ENCODE results near the gene SH3BP2.

The SH3BP2 gene

GRCh38 chr4:2850966-2851798 lies 58.3 kb downstream of the SH3BP2 start:
- FAIRE-seq (no peak), DNase-seq (ENCODE audit: low spot score) (no peak)

GRCh38 chr4:2852481-2852921 lies 59.6 kb downstream of the SH3BP2 start:
- DNase-seq (ENCODE audit: low spot score) = no peak
- no peak for FAIRE-seq

DNA sequence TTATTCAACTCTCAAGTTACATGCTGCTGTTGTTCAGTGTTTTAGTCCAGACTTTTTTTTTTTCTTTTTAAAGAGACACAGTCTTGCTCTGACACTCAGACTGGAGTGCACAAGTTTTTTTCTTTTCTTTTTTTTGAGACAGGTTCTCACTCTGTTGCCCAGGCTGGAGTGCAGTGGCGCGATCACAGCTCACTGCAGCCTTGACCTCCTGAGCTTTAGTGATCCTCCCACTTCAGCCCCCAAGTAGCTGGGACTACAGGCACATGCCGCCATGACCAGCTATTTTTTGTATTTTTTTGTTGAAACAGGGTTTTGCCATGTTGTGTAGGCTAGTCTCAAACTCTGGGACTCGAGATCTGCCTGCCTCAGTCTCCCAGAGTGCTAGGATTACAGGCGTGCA lies 62.7 kb downstream of the SH3BP2 start:
- FAIRE-seq (no peak), DNase-seq (ENCODE audit: low spot score) (no peak)

DNA sequence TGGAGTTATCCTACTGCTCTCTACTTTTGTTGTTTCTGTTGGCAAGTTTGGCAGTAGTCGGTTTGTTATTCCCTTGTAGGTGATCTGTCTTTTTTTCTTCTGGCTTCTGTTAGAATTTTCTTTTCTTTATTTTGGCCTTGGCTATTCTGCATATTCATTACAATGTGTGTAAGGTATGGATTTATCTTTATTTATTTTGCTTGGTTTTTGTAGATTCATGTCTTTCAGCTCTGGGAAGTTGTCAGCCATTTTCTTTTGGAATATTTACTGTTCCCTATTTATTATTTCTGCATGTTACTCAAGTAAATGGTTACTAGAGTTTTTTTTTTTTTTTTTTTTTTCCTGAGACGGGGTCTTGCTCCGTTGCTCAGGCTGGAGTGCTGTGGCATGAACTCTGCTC lies 63.4 kb downstream of the SH3BP2 start:
- DNase-seq (ENCODE audit: low spot score) (no peak), FAIRE-seq (no peak)

GRCh38 chr4:2857349-2857927 lies 64.6 kb downstream of the SH3BP2 start:
- no peak for FAIRE-seq
- DNase-seq (ENCODE audit: low spot score) = no peak

- no peak for DNase-seq (ENCODE audit: low spot score)
- no peak for FAIRE-seq
These were observed 65.7 kb downstream of the SH3BP2 start for GRCh38 chr4:2858451-2859217.

GRCh38 chr4:2859514-2859913 lies 66.6 kb downstream of the SH3BP2 start:
- no peak for FAIRE-seq

GRCh38 chr4:2860391-2861348 lies 67.8 kb downstream of the SH3BP2 start:
- no peak for FAIRE-seq
- no peak for DNase-seq (ENCODE audit: low spot score)

More at GRCh38 chr4:2859514-2859913, 66.6 kb downstream of the SH3BP2 start:
- no peak for DNase-seq (ENCODE audit: low spot score)

GRCh38 chr4:2861631-2862436 lies 68.9 kb downstream of the SH3BP2 start:
- DNase-seq (ENCODE audit: low spot score) (no peak), FAIRE-seq (no peak)

- no peak for FAIRE-seq
- DNase-seq (ENCODE audit: low spot score) = no peak
These were observed 69.6 kb downstream of the SH3BP2 start for GRCh38 chr4:2862528-2862927.

GRCh38 chr4:2863649-2864048 lies 70.8 kb downstream of the SH3BP2 start:
- DNase-seq (ENCODE audit: low spot score) = no peak
- FAIRE-seq = no peak

- DNase-seq (ENCODE audit: low spot score) = no peak
- no peak for FAIRE-seq
These were observed 72.4 kb downstream of the SH3BP2 start for GRCh38 chr4:2865196-2865780.

DNA sequence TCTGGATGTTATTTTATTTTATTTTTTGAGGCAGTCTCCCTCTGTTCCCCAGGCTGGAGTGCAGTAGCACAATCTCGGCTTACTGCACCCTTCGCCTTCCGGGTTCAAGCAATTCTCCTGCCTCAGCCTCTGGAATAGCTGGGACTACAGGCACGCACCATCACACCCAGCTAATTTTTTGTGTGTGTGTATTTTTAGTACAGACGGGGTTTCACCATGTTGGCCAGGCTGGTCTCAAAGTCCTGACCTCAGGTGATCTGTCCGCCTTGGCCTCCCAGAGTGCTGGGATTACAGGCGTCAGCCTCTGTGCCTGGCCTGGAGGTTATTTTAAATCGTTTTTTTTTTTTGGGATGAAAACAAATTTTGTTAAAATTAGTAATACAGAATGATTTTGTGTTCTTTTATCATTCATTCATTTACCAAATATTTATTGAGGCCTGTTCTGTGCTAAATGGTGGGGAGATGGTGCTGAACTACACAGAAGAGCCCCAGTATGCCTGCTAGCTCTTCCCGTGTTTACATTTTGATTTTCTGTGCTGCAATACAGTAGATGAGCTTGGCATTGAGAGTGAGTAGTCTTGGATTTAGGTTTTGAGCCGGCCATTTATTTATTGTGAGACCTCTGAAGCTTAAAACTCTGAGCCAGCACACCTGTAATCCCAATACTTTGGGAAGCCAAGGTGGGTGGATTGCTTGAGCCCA lies 73.4 kb downstream of the SH3BP2 start:
- DNase-seq (ENCODE audit: low spot score) (no peak), FAIRE-seq (no peak)

GRCh38 chr4:2866891-2867290 lies 74.0 kb downstream of the SH3BP2 start:
- no peak for DNase-seq (ENCODE audit: low spot score)

GRCh38 chr4:2867758-2868491 lies 75.0 kb downstream of the SH3BP2 start:
- DNase-seq (ENCODE audit: low spot score) (no peak), FAIRE-seq (no peak)

More at GRCh38 chr4:2866891-2867290, 74.0 kb downstream of the SH3BP2 start:
- no peak for FAIRE-seq

GRCh38 chr4:2868877-2869487 lies 76.1 kb downstream of the SH3BP2 start:
- FAIRE-seq (no peak), DNase-seq (ENCODE audit: low spot score) (no peak)

GRCh38 chr4:2869659-2870058 lies 76.8 kb downstream of the SH3BP2 start:
- no peak for DNase-seq (ENCODE audit: low spot score)
- no peak for FAIRE-seq

GRCh38 chr4:2870082-2870481 lies 77.2 kb downstream of the SH3BP2 start:
- FAIRE-seq = no peak
- DNase-seq (ENCODE audit: low spot score) = no peak

Measured in urothelium cell line (cell line).